Esophagus (tissue), 2 donors: ENCODE results near the gene VDAC1. TPM values are rescaled to one million over a fixed set of nuclear protein-coding genes. Genes with fewer than 3 reads are reported as not detected.

Experiments
- H3K27ac ChIP-seq, 2 donors: one replicate each; pipeline ENCODE4 v1.5.1; 2013; ENCODE audit warnings: low read depth in 2 of 2, mild to moderate bottlenecking in 2 of 2, inconsistent platforms in 1 of 2, low read length in 1 of 2, moderate library complexity in 1 of 2
- H3K27me3 ChIP-seq, 2 donors: one replicate each; pipeline ENCODE4 v1.6.1; 2013; ENCODE audit warnings: low read length in 2 of 2, control low read depth in 1 of 2, mild to moderate bottlenecking in 1 of 2; ENCODE audit not compliant: insufficient read depth in 2 of 2, control insufficient read depth in 1 of 2
- H3K36me3 ChIP-seq, 2 donors: one replicate each; pipeline ENCODE4 v1.6.1; 2013; ENCODE audit warnings: low read length in 1 of 2; ENCODE audit not compliant: control insufficient read depth in 2 of 2, insufficient read depth in 2 of 2
- H3K4me1 ChIP-seq, 2 donors: one replicate each; pipeline ENCODE4 v1.6.1; 2013; ENCODE audit warnings: low read length in 1 of 2; ENCODE audit not compliant: control insufficient read depth in 2 of 2, insufficient read depth in 2 of 2
- H3K4me3 ChIP-seq, 2 donors: one replicate each; pipeline ENCODE4 v1.5.1; 2013; ENCODE audit warnings: low read length in 2 of 2, mild to moderate bottlenecking in 2 of 2, low read depth in 1 of 2, moderate library complexity in 1 of 2
- H3K9me3 ChIP-seq, 2 donors: one replicate each; pipeline ENCODE4 v1.6.1; 2013; ENCODE audit warnings: mild to moderate bottlenecking in 2 of 2, low read depth in 1 of 2, low read length in 1 of 2, moderate library complexity in 1 of 2; ENCODE audit not compliant: control insufficient read depth in 2 of 2, insufficient read depth in 1 of 2
- WGBS, 2 donors: extraction: QIAGEN DNeasy Blood & Tissue Kit; methylation state at CpG; one replicate each; pipeline ENCODE4 v1.1.7; 2013; 5-methylcytosine and 5-hydroxymethylcytosine counted together
- polyA plus RNA-seq, 2 donors: library from polyadenylated mRNA; stranded (reverse); fragments of 200-250 nt; gene quantifications; one replicate each; pipeline ENCODE4 v1.2.3, GENCODE V29; 2013
- donor health status: healthy with polysubstance abuse.
- donor health status: Bipolar disorder and iron deficiency.

Gene VDAC1
- polyA plus RNA-seq, 2 donors: 154 to 167 TPM

DNA sequence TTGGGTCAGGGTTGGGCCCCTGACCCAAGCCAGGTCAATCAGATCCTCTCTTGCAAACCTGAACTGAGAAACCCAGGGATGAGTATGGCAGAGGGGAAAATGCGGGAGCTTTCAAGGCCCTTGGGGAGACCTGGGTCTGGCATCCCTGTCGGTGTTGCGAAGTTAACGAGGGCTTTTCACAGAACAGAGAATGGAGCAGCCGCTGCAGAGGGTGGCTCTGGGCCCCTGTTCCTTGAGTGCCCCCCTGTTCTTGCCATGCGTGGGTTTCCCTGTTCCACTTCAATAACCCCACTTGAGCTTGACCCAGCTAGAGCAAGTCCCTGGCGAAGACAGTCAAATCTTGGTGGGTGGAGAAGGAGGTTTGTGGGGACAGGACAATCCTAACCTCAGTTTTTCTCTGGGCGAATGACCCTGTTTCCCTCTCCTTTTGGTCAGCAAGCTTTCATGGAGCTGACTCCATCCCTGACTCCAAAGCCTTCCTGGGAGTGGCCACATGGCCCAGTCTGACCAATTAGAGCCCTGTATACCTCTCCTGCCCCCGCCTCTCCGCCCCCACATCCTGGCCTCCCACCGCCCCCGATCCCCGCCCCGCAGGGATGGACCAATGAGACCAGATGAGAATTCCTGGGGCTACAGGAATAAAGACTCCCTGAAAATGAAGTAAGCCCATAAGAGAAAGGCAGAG, 2.9 kb upstream of the VDAC1 start:
- no peak overlapping the region for H3K4me3 ChIP-seq
- 79 to 81% methylated on average over 14 of the region's 14 CpGs for WGBS, 2 donors

DNA sequence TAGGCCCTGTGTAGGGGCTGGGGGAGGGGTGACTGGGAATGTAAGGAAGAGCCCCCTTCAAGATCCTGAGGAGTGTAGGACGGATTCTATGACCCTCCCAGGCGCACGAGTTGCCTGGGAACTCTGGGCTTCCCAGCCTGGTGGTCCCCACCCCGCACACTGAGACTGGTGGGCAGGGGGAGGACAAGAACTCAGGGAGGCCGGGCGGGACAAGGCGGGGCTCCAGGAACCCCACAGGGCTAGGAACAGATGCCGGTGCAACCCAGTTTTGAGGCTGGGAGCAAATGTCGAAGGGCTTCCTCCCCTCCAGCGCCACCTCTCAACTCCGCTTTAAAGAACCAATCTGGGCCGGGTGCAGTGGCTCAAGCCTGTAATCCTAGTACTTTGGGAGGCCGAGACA, 1.3 kb upstream of the VDAC1 start:
- WGBS, 2 donors: 85 to 89% methylated on average over 13 of the region's 13 CpGs
- Histone ChIP-seq H3K27me3 (no peaks in the 10 kb centered on the region), H3K27ac (peak overlapping the region; percentile 98 to 99), H3K36me3 (peaks cover 0 to under 1% of the 10 kb centered on the region in 2 donors), H3K9me3 (no peaks in the 10 kb centered on the region), H3K4me1 (peaks cover 7 to 21% of the 10 kb centered on the region in 2 donors), H3K4me3 (no peak overlapping the region)

More for the DNA sequence above, 2.9 kb upstream of the VDAC1 start:
- H3K27me3 ChIP-seq: no peaks in the 10 kb centered on the region
- H3K9me3 ChIP-seq: no peaks in the 10 kb centered on the region
- H3K27ac ChIP-seq: no peak overlapping the region
- peaks cover 7 to 14% of the 10 kb centered on the region in 2 donors for H3K4me1 ChIP-seq
- H3K36me3 ChIP-seq: no peaks in the 10 kb centered on the region

DNA sequence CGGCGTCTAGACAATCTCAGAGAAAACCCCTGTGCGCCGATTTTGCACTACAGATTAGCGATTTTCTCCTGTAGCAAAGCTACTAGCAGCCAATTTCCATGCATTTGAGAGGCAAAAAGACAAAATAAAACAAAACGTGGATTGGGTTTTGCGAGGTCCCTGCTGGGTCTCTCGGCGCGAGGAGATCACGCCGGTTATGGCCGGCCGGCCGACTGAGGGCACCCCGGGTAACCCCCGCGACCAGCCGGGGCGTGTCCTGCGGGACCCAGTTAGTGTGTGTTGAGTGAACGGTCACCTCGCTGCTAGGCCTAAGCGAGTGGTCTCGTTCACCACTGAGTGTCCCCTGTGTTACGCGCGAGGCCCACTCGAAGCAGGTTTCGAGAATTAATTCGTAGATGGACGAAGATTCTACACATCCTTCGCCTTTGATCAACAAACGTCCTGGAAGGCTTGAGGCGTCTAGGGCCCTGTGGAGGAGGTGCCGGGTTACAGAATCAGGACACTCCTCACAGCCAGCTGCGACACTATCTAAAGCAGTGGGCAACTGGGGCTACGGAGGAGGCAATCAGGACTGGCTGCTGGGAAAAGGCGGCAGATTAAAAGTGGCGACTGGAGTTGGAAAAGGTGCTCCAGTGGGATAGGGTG, 764 bp upstream of the VDAC1 start:
- WGBS, 2 donors: 13 to 19% methylated on average over 40 of the region's 40 CpGs

DNA sequence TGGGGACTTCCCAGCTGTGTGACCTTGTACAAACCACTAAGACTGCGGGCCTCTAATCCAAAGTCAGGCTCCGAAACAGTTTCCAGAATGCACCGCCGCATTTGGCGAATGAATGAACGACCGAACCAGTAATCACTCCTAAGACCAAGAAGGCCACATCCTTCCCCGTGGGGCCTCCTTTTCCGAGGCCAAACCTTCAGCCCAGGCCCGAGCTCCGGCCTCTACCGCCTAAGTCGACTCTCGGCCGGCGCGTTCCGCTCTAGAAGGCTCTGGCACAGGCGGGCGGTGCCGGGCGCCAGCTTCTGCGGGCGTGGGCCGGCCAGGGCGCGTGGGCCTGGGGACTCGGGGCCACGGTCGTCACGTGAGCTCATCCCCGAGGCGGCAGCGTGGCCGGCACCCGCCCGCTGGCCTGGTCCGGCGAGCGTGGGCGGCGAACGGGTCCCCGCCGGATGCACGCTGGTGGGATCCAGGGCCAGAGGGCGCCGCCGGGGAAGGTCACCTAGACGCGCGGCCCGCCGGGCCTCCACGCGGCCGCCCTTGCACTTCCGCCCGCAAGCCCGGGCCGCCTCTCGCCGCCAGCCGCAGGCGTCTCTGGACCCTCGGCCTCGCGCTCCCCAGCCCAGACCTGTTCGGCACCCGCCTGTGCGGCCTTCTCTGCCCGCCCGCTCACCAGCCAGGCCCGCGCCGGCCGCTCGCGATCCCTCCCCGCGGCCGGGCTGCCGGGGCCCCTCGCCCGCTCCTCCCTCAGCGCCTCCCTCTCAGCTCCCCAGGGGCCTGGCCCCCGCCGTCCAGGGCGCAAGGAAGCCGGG, 754 bp downstream of the VDAC1 start:
- Histone ChIP-seq H3K36me3 (peaks cover 0 to 2% of the 10 kb centered on the region in 2 donors), H3K9me3 (no peaks in the 10 kb centered on the region), H3K4me1 (peaks cover 9 to 36% of the 10 kb centered on the region in 2 donors), H3K27ac (peak overlapping the region; percentile 98 to 99), H3K4me3 (peak overlapping the region; percentile 92 to 100), H3K27me3 (no peaks in the 10 kb centered on the region)
- WGBS, 2 donors: 0% methylated on average over 42 to 90 of the region's 90 CpGs

More for the DNA sequence above, 764 bp upstream of the VDAC1 start:
- H3K27ac ChIP-seq: peak overlapping the region; percentile 98 to 99
- H3K4me3 ChIP-seq: peak overlapping the region; percentile 92 to 100
- H3K9me3 ChIP-seq: no peaks in the 10 kb centered on the region
- H3K27me3 ChIP-seq: no peaks in the 10 kb centered on the region
- peaks cover 7 to 25% of the 10 kb centered on the region in 2 donors for H3K4me1 ChIP-seq
- H3K36me3 ChIP-seq: peaks cover 0 to 2% of the 10 kb centered on the region in 2 donors

DNA sequence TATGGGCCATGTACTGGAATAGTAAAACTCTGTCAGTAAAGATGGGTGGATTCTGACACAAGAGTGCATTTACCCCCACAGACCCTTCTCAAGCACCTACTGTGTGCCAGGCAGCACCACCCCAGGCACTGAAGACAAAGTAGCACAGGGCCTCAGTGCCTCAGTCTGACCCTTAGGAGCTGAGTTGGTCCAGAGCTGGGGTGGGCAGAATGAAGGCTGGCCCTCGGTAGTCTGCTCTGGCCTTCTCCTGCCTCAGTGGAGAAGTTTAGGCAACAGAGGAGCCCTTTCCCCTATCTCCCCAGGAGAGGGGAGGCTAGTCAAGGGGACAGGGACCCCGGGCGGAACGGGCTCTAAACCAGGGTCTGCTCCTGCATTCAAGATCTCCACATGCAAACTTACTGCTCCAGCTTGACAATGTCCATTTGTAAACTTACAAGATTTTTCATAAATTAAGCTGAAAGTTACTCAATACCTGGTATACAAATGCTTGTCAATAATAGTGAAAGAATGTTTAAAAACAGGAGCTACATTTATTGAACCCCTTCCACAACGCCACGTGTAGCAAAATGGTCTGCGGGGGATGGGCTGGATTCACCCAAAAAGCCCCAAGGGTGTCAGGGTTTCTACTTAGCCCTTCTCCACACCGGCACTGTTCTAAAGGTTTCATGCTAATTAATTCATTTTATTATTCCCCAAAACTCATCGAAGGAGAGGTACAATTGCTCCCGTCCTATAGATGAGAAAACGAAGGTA, 1.5 kb downstream of the VDAC1 start:
- 16 to 19% methylated on average over 11 of the region's 11 CpGs for WGBS, 2 donors
- peak overlapping the region; percentile 92 to 100 for H3K4me3 ChIP-seq
- H3K9me3 ChIP-seq: no peaks in the 10 kb centered on the region
- peak overlapping the region; percentile 98 to 99 for H3K27ac ChIP-seq
- peaks cover 15 to 39% of the 10 kb centered on the region in 2 donors for H3K4me1 ChIP-seq
- H3K27me3 ChIP-seq: no peaks in the 10 kb centered on the region
- H3K36me3 ChIP-seq: peaks cover 0 to 2% of the 10 kb centered on the region in 2 donors

DNA sequence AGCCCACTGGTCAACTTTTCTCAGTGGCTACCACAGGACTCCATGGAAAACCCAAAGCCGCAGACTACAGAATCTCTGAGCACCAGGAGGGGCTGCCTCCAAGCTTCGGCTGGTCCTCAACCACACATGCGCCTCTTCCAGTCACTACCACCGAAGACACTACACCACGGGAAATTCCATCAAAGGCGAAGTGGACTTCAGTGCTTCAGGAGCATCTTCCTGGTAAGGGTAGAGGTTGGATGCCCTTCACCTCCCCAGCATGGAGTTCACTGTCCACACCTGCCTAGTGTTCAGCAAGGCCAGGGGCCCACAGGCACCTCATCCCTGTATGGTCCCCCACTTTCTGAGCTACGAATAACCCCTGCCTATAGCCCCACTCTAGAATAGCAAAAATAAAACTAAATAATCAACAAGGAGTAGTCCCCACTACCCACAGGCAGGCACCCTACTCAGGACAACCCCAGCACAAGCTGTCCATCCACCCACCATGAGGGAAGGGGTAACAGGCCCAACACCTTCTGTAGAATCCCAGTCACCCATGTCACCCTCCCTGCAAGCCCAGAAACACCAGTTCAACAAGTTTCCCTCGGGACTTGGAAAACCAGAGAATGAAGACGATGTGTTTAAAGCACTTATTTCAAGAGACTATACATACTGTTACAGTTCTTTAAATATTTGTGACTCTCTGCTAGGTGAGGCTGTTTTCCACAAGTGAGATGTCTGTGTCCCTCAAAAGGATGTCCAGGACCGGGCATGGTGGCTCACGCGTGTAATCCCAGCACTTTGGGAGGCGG, 2.6 kb downstream of the VDAC1 start:
- no peaks in the 10 kb centered on the region for H3K9me3 ChIP-seq
- no peaks in the 10 kb centered on the region for H3K27me3 ChIP-seq
- peak overlapping the region in 1 of 2 donors; percentile 100 for H3K4me3 ChIP-seq
- WGBS, 2 donors: 77 to 83% methylated on average over 13 of the region's 13 CpGs
- H3K4me1 ChIP-seq: peaks cover 15 to 39% of the 10 kb centered on the region in 2 donors
- H3K36me3 ChIP-seq: peaks cover 0 to 2% of the 10 kb centered on the region in 2 donors
- H3K27ac ChIP-seq: peak overlapping the region in 1 of 2 donors; percentile 44

DNA sequence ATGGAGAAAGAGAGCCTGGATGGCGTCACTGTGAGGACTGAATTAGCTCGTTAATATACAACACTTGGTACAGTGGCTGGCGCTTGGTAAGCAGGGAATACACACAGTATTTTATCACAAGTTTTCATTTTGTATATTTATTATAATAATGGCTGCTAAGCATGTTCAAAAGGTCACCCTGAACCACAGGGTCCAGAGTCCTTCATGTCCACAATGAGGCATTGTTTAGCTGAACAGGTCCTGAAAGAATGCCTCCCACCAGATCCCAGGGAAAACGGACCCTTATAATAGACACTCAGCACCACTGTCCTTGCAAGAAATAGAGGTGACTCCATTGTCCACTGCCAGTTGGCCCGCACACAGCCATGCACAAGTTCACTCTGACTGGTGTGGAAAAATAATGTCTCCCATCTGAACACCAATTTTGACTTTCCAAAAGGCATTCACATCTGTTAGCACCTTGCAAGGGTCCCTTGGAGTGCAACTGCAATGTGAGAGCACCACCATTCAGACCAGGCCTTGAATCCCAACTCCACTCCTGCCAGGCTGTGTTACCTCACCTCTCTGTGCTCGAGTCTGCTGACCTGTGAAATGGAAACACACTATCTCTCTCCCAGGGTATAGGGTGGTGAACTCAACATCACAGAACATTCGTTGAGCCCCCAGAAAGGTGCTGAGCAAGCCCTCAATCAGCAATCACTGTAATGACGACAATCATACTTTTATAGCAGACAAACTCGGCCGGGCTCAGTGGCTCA, 3.9 kb downstream of the VDAC1 start:
- Histone ChIP-seq H3K4me3 (no peak overlapping the region), H3K36me3 (peaks cover 0 to 2% of the 10 kb centered on the region in 2 donors), H3K9me3 (no peaks in the 10 kb centered on the region), H3K27me3 (no peaks in the 10 kb centered on the region), H3K27ac (no peak overlapping the region), H3K4me1 (peaks cover 21 to 39% of the 10 kb centered on the region in 2 donors)
- WGBS, 2 donors: 77 to 88% methylated on average over 10 of the region's 10 CpGs

DNA sequence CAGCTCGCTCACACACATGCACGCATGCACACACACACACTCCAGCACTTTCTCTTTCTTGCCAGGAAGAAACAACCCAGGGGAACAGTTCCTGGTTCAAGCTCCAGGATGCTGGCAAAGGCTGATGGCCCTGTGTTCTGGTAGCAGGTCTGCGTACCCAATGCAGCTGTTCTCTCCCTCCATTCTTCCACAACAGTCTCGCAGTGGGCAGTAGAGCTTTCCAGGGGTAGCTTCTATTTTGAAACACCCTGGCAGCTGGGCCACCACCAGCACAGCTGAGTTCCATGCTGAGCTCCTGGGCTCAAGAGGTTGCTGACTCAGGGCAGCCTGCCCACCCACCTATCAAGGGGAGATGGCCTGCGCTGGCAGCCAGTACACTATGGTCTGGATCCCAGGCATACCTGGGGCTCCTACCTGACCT, 4.7 kb downstream of the VDAC1 start:
- Histone ChIP-seq H3K4me1 (peaks cover 24 to 40% of the 10 kb centered on the region in 2 donors), H3K27me3 (no peaks in the 10 kb centered on the region), H3K4me3 (no peak overlapping the region), H3K36me3 (peaks cover 0 to 2% of the 10 kb centered on the region in 2 donors), H3K9me3 (no peaks in the 10 kb centered on the region), H3K27ac (peak overlapping the region in 1 of 2 donors; percentile 26)
- 80 to 88% methylated on average over 5 of the region's 5 CpGs for WGBS, 2 donors
